Measurements from ENCODE around the gene C1orf116. TPM values are rescaled to one million over a fixed set of nuclear protein-coding genes. Genes with fewer than 3 reads are reported as not detected.

C1orf116 gene
- total and polyA plus RNA-seq, 10 donors, result 0.02 to 1.0 (median 0.27) TPM; not detected in 1

GRCh38 chr1:207067665-207068064 is 35.1 kb upstream of the C1orf116 start:
- no peak for TF ChIP-seq POLR2A (IDR thresholded peaks at IDR 0.05)
- no peak for TF ChIP-seq POLR2AphosphoS5 (IDR thresholded peaks at IDR 0.05)
- TF ChIP-seq CTCF (IDR thresholded peaks at IDR 0.05 in 8 of 11, conservative IDR thresholded peaks at IDR 0.05 in 3 of 11), result no peak
- WGBS, 5 donors, result 77 to 95% (median 86%) methylated on average over 5 of the region's 5 CpGs
- intact Hi-C loops (cut with DNase I; ENCODE audit: low total_unique reads), result no loop called here
- H3K27me3 ChIP-seq (replicated peaks in 1 of 7), result no peaks in the 10 kb centered on the region
- H3K27ac ChIP-seq, result peak overlapping the region in 2 of 8 donors; percentile 86 to 87
- peaks cover 0 to 42% (median 13%) of the 10 kb centered on the region in 6 donors for H3K4me1 ChIP-seq
- no peak for DNase-seq
- no peak overlapping the region for H3K4me3 ChIP-seq
- H3K9me3 ChIP-seq, result no peaks in the 10 kb centered on the region
- H3K36me3 ChIP-seq, result peaks cover 0 to 100% (median 51%) of the 10 kb centered on the region in 6 donors

- Histone ChIP-seq H3K27ac (peak overlapping the region in 2 of 8 donors; percentile 86 to 87), H3K4me3 (no peak overlapping the region), H3K36me3 (peaks cover 0 to 100% (median 52%) of the 10 kb centered on the region in 6 donors), H3K9me3 (no peaks in the 10 kb centered on the region), H3K27me3 (replicated peaks in 1 of 7) (no peaks in the 10 kb centered on the region), H3K4me1 (peaks cover 0 to 41% (median 13%) of the 10 kb centered on the region in 6 donors)
- 47 to 61% (median 53%) methylated on average over 3 of the region's 3 CpGs for WGBS, 5 donors
- TF ChIP-seq POLR2A (IDR thresholded peaks at IDR 0.05) (no peak), CTCF (IDR thresholded peaks at IDR 0.05 in 8 of 11, conservative IDR thresholded peaks at IDR 0.05 in 3 of 11) (no peak), POLR2AphosphoS5 (IDR thresholded peaks at IDR 0.05) (no peak)
- no peak for DNase-seq
- intact Hi-C loops (cut with DNase I; ENCODE audit: low total_unique reads), result no loop called here
Measured at GRCh38 chr1:207067185-207067584, 34.6 kb upstream of the C1orf116 start.

DNA sequence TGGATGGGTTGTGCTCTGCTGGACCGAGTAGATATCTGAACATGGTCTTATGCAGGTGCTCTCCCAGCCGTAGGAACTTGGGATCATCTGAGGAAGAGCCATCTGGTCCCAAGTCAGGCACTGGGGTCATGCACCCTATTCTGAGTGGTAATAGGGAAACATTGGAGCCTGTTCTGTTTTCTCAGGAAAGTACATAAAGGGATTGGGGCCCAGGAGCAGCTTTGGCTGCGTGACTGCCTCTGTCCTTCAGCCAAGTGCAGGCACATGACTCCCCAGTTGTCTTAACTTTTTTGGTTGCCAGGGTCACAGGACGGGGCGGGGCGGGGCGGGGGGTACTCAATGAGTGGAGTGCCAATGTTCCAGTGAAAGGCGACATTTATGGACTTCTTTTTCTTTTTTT is 32.0 kb upstream of the C1orf116 start:
- TF ChIP-seq POLR2AphosphoS5 (IDR thresholded peaks at IDR 0.05) (no peak), POLR2A (IDR thresholded peaks at IDR 0.05) (no peak), CTCF (IDR thresholded peaks at IDR 0.05 in 8 of 11, conservative IDR thresholded peaks at IDR 0.05 in 3 of 11) (no peak)
- Histone ChIP-seq H3K9me3 (no peaks in the 10 kb centered on the region), H3K27me3 (replicated peaks in 1 of 7) (no peaks in the 10 kb centered on the region), H3K36me3 (peaks cover 0 to 97% (median 52%) of the 10 kb centered on the region in 6 donors), H3K4me3 (no peak overlapping the region), H3K4me1 (peaks cover 0 to 26% (median 2%) of the 10 kb centered on the region in 6 donors), H3K27ac (no peak overlapping the region)
- WGBS, 5 donors, result 80 to 94% (median 91%) methylated on average over 8 of the region's 8 CpGs
- intact Hi-C loops (cut with DNase I; ENCODE audit: low total_unique reads), result no loop called here
- DNase-seq, result no peak

DNA sequence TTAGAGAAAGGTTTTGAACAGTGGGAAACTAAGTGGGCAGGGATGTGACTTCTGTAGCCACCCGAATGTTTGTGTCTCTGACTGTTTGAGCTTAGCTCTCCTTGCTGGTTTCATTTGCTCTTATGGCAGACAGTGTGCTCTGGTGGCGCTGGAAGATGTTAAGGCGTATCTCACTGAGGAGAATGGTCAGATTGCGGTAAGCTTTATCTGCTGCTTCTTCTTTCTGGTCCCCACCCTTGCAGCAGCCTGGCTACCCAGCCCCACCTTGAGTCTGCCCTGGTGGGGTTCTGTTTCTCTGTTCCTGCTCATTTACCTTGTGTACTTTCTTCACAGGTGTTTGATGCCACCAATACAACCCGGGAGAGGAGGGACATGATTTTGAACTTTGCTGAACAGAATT is 30.5 kb upstream of the C1orf116 start:
- Histone ChIP-seq H3K36me3 (peaks cover 0 to 90% (median 42%) of the 10 kb centered on the region in 6 donors), H3K4me1 (peaks cover 0 to 26% (median 9%) of the 10 kb centered on the region in 6 donors)
- WGBS, 5 donors, result 91 to 95% (median 94%) methylated on average over 5 of the region's 5 CpGs

More for the DNA sequence above, 30.5 kb upstream of the C1orf116 start:
- intact Hi-C loops (cut with DNase I; ENCODE audit: low total_unique reads), result no loop called here
- Histone ChIP-seq H3K27ac (no peak overlapping the region), H3K4me3 (no peak overlapping the region), H3K9me3 (no peaks in the 10 kb centered on the region), H3K27me3 (replicated peaks in 1 of 7) (no peaks in the 10 kb centered on the region)
- DNase-seq, result no peak
- no peak for TF ChIP-seq POLR2AphosphoS5 (IDR thresholded peaks at IDR 0.05)
- TF ChIP-seq POLR2A (IDR thresholded peaks at IDR 0.05), result no peak
- no peak for TF ChIP-seq CTCF (IDR thresholded peaks at IDR 0.05 in 8 of 11, conservative IDR thresholded peaks at IDR 0.05 in 3 of 11)

Measured in spleen (tissue), 11 donors.